GM12878 (cell line): ENCODE measurements around the gene ATP2A1. TPM values are rescaled to one million over a fixed set of nuclear protein-coding genes. Genes with fewer than 3 reads are reported as not detected.

ENCODE experiments used
- BHLHE40 ChIP-seq, 2 experiments: fragments of 450-650 bp in 1 of 2; IDR thresholded peaks; 2 replicates each; pipeline ENCODE4 v1.6.1; 2011 to 2017; ENCODE audit warnings: low read depth in 2 of 2, borderline replicate concordance in 1 of 2, improper control_type of control experiment in 1 of 2, low read length in 1 of 2, mild to moderate bottlenecking in 1 of 2
- BRCA1 ChIP-seq: IDR thresholded peaks from 2 replicates; pipeline ENCODE4 v1.6.1; 2011; ENCODE audit warnings: low read depth, low read length, improper control_type of control experiment
- CHD2 ChIP-seq: IDR thresholded peaks from 2 replicates; pipeline ENCODE4 v1.6.1; 2011; ENCODE audit warnings: low read depth, low read length, improper control_type of control experiment, borderline replicate concordance
- CHD4 ChIP-seq: fragments of 200-600 bp; sonication (generic); IDR thresholded peaks from 2 replicates; pipeline ENCODE4 v1.6.1; 2016; ENCODE audit warnings: mild to moderate bottlenecking
- EZH2 ChIP-seq: IDR thresholded peaks from 2 replicates; pipeline ENCODE4 v1.6.1; 2012; ENCODE audit warnings: low read depth, mild to moderate bottlenecking, control low read depth, inconsistent platforms, low read length, borderline replicate concordance; ENCODE audit not compliant: control insufficient read depth
- IKZF1 ChIP-seq: fragments of 450-650 bp; conservative IDR thresholded peaks from 2 replicates; pipeline ENCODE4 v1.6.1; 2017; ENCODE audit warnings: antibody characterized with exemption, mild to moderate bottlenecking
- KAT2A ChIP-seq: conservative IDR thresholded peaks from 2 replicates; pipeline ENCODE4 v1.6.1; 2011; ENCODE audit warnings: low read depth, low read length; ENCODE audit not compliant: control insufficient read depth
- MTA2 ChIP-seq: fragments of 450-650 bp; IDR thresholded peaks from 2 replicates; pipeline ENCODE4 v1.6.1; 2016; ENCODE audit warnings: low read depth, mild to moderate bottlenecking, moderate library complexity
- NFIC ChIP-seq: IDR thresholded peaks from 2 replicates; pipeline ENCODE4 v1.6.1; 2012; ENCODE audit warnings: low read depth, mild to moderate bottlenecking, inconsistent platforms, low read length, moderate library complexity
- NFYB ChIP-seq: IDR thresholded peaks from 2 replicates; pipeline ENCODE4 v1.6.1; 2011; ENCODE audit warnings: low read depth, mild to moderate bottlenecking, low read length, improper control_type of control experiment, moderate library complexity; ENCODE audit not compliant: insufficient read depth
- POLR2A ChIP-seq: IDR thresholded peaks from 2 replicates; pipeline ENCODE4 v1.6.1; 2011; ENCODE audit warnings: low read depth, mild to moderate bottlenecking, low read length
- POLR2AphosphoS5 ChIP-seq: IDR thresholded peaks from 2 replicates; pipeline ENCODE4 v1.6.1; 2011; ENCODE audit warnings: mild to moderate bottlenecking, low read length, inconsistent platforms
- RFX5 ChIP-seq: IDR thresholded peaks from 2 replicates; pipeline ENCODE4 v1.6.1; 2011; ENCODE audit warnings: low read depth, low read length, improper control_type of control experiment
- SMARCA5 ChIP-seq: fragments of 450-650 bp; IDR thresholded peaks from 2 replicates; pipeline ENCODE4 v1.6.1; 2017; ENCODE audit warnings: mild to moderate bottlenecking
- SP1 ChIP-seq: IDR thresholded peaks from one replicate; pipeline ENCODE4 v1.6.1; 2011; ENCODE audit warnings: low read depth, low read length
- SREBF2 ChIP-seq: IDR thresholded peaks from 2 replicates; pipeline ENCODE4 v1.6.1; 2012; ENCODE audit warnings: mild to moderate bottlenecking, low read length
- STAT3 ChIP-seq: IDR thresholded peaks from 2 replicates; pipeline ENCODE4 v1.6.1; 2011; ENCODE audit warnings: low read depth, low read length, improper control_type of control experiment
- SUPT20H ChIP-seq: IDR thresholded peaks from 2 replicates; pipeline ENCODE4 v1.6.1; 2011; ENCODE audit warnings: low read depth, mild to moderate bottlenecking, low read length, moderate library complexity, borderline replicate concordance; ENCODE audit not compliant: control insufficient read depth
- TARDBP ChIP-seq: IDR thresholded peaks from 2 replicates; pipeline ENCODE4 v1.6.1; 2016; ENCODE audit warnings: borderline replicate concordance
- TCF3 ChIP-seq: IDR thresholded peaks from 2 replicates; pipeline ENCODE4 v1.6.1; 2012; ENCODE audit warnings: low read depth, mild to moderate bottlenecking, low read length, borderline replicate concordance; ENCODE audit not compliant: insufficient read depth
- ZNF24 ChIP-seq: fragments of 450-650 bp; IDR thresholded peaks from 2 replicates; pipeline ENCODE4 v1.6.1; 2017; ENCODE audit warnings: antibody characterized with exemption, mild to moderate bottlenecking
- polyA plus RNA-seq, 11 experiments: library from polyadenylated mRNA; depleted of rRNA in 4 of 11; unstranded in 6 of 11; stranded (reverse) in 5 of 11; fragments of >200 nt; fragmentation: Nextera tagmentation in 4 of 11; fragmentation: Illumina TruSeq in 1 of 11; extraction: Ambion mirVana in 4 of 11; extraction: Trizol in 1 of 11; gene quantifications; 1 replicate in 1 of 11; 2 replicates in 10 of 11; pipeline versions ENCODE4 v1.2.1 to v1.2.3, GENCODE V29; 2011 to 2016; ENCODE audit warnings: inconsistent platforms in 2 of 11, missing spikeins in 2 of 11, low read depth in 1 of 11
- total RNA-seq, 4 experiments: library from RNA; depleted of rRNA in 3 of 4; stranded (reverse); fragments of >200 nt in 3 of 4; fragmentation: Illumina TruSeq in 1 of 4; extraction: Trizol in 1 of 4; gene quantifications; 2 replicates each; pipeline versions ENCODE4 v1.2.1 to v1.2.3, GENCODE V29; 2013 to 2021
- TF ChIP-seq, protein P1 (sequence below): fragments of 450-650 bp; formaldehyde crosslinking; IDR thresholded peaks from 2 replicates; pipeline ENCODE4 v1.4.0; 2020; ENCODE audit warnings: mild to moderate bottlenecking, moderate library complexity
- TF ChIP-seq, protein P2 (sequence below): IDR thresholded peaks from 2 replicates; pipeline ENCODE4 v1.6.1; 2012; ENCODE audit warnings: low read depth, low read length, improper control_type of control experiment
- TF ChIP-seq, protein P3 (sequence below): fragments of 450-650 bp; IDR thresholded peaks from 2 replicates; pipeline ENCODE4 v1.6.1; 2018; ENCODE audit warnings: mild to moderate bottlenecking, low read depth, moderate library complexity; ENCODE audit not compliant: partially characterized antibody

ATP2A1 gene
- total and polyA plus RNA-seq, 10 of the 15 experiments (the other 5 are each of a cell fraction or from before 2014, with no cell fraction given) = 0.13 to 1.7 (median 0.88) TPM

DNA sequence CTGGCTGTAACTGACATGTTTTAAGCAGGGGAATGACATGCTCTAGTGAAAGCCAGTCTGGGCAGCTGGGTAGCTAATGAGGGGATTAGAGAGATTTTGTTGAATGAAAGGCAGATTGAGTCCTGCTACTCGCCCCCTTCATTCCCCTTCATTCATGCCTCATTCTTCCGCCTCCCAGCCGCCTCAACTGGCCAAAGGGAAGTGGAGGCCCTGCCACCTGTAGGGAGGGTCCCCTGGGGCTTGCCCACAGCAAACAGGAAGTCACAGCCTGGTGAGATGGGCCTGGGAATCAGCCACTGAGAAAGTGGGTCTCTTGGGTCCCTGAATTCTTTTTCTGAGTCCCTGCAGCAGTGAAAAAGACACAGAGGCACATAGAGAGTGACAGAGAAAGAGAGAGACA, 52.4 kb downstream of the ATP2A1 start (continued):
- TF ChIP-seq TARDBP = no peak
- TF ChIP-seq, protein P1, sequence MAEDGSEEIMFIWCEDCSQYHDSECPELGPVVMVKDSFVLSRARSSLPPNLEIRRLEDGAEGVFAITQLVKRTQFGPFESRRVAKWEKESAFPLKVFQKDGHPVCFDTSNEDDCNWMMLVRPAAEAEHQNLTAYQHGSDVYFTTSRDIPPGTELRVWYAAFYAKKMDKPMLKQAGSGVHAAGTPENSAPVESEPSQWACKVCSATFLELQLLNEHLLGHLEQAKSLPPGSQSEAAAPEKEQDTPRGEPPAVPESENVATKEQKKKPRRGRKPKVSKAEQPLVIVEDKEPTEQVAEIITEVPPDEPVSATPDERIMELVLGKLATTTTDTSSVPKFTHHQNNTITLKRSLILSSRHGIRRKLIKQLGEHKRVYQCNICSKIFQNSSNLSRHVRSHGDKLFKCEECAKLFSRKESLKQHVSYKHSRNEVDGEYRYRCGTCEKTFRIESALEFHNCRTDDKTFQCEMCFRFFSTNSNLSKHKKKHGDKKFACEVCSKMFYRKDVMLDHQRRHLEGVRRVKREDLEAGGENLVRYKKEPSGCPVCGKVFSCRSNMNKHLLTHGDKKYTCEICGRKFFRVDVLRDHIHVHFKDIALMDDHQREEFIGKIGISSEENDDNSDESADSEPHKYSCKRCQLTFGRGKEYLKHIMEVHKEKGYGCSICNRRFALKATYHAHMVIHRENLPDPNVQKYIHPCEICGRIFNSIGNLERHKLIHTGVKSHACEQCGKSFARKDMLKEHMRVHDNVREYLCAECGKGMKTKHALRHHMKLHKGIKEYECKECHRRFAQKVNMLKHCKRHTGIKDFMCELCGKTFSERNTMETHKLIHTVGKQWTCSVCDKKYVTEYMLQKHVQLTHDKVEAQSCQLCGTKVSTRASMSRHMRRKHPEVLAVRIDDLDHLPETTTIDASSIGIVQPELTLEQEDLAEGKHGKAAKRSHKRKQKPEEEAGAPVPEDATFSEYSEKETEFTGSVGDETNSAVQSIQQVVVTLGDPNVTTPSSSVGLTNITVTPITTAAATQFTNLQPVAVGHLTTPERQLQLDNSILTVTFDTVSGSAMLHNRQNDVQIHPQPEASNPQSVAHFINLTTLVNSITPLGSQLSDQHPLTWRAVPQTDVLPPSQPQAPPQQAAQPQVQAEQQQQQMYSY (CRISPR knock-in tag) = no peak
- TF ChIP-seq POLR2AphosphoS5 = no peak
- no peak for TF ChIP-seq SUPT20H
- TF ChIP-seq, protein P2, sequence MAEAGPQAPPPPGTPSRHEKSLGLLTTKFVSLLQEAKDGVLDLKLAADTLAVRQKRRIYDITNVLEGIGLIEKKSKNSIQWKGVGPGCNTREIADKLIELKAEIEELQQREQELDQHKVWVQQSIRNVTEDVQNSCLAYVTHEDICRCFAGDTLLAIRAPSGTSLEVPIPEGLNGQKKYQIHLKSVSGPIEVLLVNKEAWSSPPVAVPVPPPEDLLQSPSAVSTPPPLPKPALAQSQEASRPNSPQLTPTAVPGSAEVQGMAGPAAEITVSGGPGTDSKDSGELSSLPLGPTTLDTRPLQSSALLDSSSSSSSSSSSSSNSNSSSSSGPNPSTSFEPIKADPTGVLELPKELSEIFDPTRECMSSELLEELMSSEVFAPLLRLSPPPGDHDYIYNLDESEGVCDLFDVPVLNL = no peak
- TF ChIP-seq ZNF24 = 0 out of 2 replicates have a peak, but pooled peaks have one; percentile 51
- no peak for TF ChIP-seq CHD4
- TF ChIP-seq MTA2 = peak; percentile 67
- TF ChIP-seq NFIC = no peak
- no peak for TF ChIP-seq NFYB
- peak; percentile 90 for TF ChIP-seq IKZF1
- TF ChIP-seq, protein P3, sequence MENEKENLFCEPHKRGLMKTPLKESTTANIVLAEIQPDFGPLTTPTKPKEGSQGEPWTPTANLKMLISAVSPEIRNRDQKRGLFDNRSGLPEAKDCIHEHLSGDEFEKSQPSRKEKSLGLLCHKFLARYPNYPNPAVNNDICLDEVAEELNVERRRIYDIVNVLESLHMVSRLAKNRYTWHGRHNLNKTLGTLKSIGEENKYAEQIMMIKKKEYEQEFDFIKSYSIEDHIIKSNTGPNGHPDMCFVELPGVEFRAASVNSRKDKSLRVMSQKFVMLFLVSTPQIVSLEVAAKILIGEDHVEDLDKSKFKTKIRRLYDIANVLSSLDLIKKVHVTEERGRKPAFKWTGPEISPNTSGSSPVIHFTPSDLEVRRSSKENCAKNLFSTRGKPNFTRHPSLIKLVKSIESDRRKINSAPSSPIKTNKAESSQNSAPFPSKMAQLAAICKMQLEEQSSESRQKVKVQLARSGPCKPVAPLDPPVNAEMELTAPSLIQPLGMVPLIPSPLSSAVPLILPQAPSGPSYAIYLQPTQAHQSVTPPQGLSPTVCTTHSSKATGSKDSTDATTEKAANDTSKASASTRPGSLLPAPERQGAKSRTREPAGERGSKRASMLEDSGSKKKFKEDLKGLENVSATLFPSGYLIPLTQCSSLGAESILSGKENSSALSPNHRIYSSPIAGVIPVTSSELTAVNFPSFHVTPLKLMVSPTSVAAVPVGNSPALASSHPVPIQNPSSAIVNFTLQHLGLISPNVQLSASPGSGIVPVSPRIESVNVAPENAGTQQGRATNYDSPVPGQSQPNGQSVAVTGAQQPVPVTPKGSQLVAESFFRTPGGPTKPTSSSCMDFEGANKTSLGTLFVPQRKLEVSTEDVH = no peak
- TF ChIP-seq CHD2 = peak; percentile 28; the same call in 1 of the 2 replicates
- no peak for TF ChIP-seq STAT3
- peak; percentile 70; the same call in 1 of the 2 replicates for TF ChIP-seq TCF3
- peak in 1 of 2 experiments; percentile 32; a peak in 1 of 4 replicates for TF ChIP-seq BHLHE40 (IDR thresholded peaks at IDR 0.05; ENCODE audit: borderline replicate concordance in 1 of 2, low read depth in 2 of 2, low read length in 1 of 2)
- no peak for TF ChIP-seq SREBF2
- no peak for TF ChIP-seq BRCA1
- peak; percentile 58 for TF ChIP-seq SP1
- peak; percentile 23; the same call in 1 of the 2 replicates for TF ChIP-seq POLR2A
- TF ChIP-seq SMARCA5 = no peak
- no peak for TF ChIP-seq RFX5
- no peak for TF ChIP-seq KAT2A
- TF ChIP-seq EZH2 = no peak
